ENCODE results near the gene SPOCD1.

GRCh38 chr1:31831397-31832378 is 15.9 kb upstream of the SPOCD1 start:
- TF ChIP-seq CTCF (IDR thresholded peaks at IDR 0.05 in 8 of 11, conservative IDR thresholded peaks at IDR 0.05 in 3 of 11) (no peak), POLR2A (IDR thresholded peaks at IDR 0.05) (no peak)

Measured in spleen (tissue), 7 donors.